ENCODE measurements around the gene SDC3.

GRCh38 chr1:30875916-30876315, 32.6 kb downstream of the SDC3 start:
- TF ChIP-seq CEBPB (IDR thresholded peaks at IDR 0.05) (no peak), USF1 (IDR thresholded peaks at IDR 0.05) (no peak), EGR1 (IDR thresholded peaks at IDR 0.05) (no peak), TAF1 (IDR thresholded peaks at IDR 0.05; ENCODE audit: low read depth) (no peak), REST (IDR thresholded peaks at IDR 0.05; ENCODE audit: low read depth) (no peak), TEAD4 (IDR thresholded peaks at IDR 0.05) (no peak)

Data from Ishikawa (cell line).